MV-4-11 (cell line): Measurements from ENCODE around the gene MED12L.
"Not testable (repeated sequence)": the region's sequence is repeated elsewhere in the genome, so short reads cannot be mapped to it uniquely, and the experiment has no call there.

Experiments
- DNase-seq: peaks from one replicate; lab custom pipeline; 2025; lab: John Stamatoyannopoulos, UW

Gene MED12L

GRCh38 chr3:151085227-151085888 is at the start of gene MED12L:
MED12L (plus strand) TSS chr3:151085664; CDS start chr3:151086927, 1,263 bp downstream.
- peak; percentile 52 for DNase-seq

GRCh38 chr3:151037746-151038477 is 47.6 kb upstream of the MED12L start:
- DNase-seq: no peak

- DNase-seq: no peak
These were observed 40.8 kb upstream of the MED12L start for GRCh38 chr3:151044706-151045105.

GRCh38 chr3:151047636-151048035 is 37.8 kb upstream of the MED12L start:
- no peak for DNase-seq

GRCh38 chr3:151051533-151051932 is 33.9 kb upstream of the MED12L start:
- no peak for DNase-seq

- no peak for DNase-seq
These were observed 33.1 kb upstream of the MED12L start for GRCh38 chr3:151052346-151052745.

GRCh38 chr3:151052756-151053155 is 32.7 kb upstream of the MED12L start:
- no peak for DNase-seq

GRCh38 chr3:151058740-151059139 is 26.7 kb upstream of the MED12L start:
- peak; percentile 10 for DNase-seq

- no peak for DNase-seq
These were observed 22.9 kb upstream of the MED12L start for GRCh38 chr3:151062611-151063010.

GRCh38 chr3:151067158-151067557 is 18.3 kb upstream of the MED12L start:
- peak; percentile 14 for DNase-seq

- not testable (repeated sequence) for DNase-seq
These were observed 12.6 kb upstream of the MED12L start for GRCh38 chr3:151072842-151073241.

- no peak for DNase-seq
These were observed 11.2 kb upstream of the MED12L start for GRCh38 chr3:151074256-151074655.

GRCh38 chr3:151075869-151076562 is 9.4 kb upstream of the MED12L start:
- DNase-seq: no peak

GRCh38 chr3:151076626-151077025 is 8.8 kb upstream of the MED12L start:
- no peak for DNase-seq

GRCh38 chr3:151081082-151081481 is 4.4 kb upstream of the MED12L start:
- not testable (repeated sequence) for DNase-seq

GRCh38 chr3:151082880-151083838 is 2.3 kb upstream of the MED12L start:
- no peak for DNase-seq

- DNase-seq: no peak
These were observed 604 bp upstream of the MED12L start for GRCh38 chr3:151084893-151085226.

- no peak for DNase-seq
These were observed 522 bp downstream of the MED12L start for GRCh38 chr3:151085889-151086483.

GRCh38 chr3:151086484-151087456 is 1.3 kb downstream of the MED12L start:
- DNase-seq: peak; percentile 72

- no peak for DNase-seq
These were observed 2.2 kb downstream of the MED12L start for GRCh38 chr3:151087648-151088047.
